Measurements from ENCODE around the gene ST8SIA6. TPM values are rescaled to one million over a fixed set of nuclear protein-coding genes. Genes with fewer than 3 reads are reported as not detected.

The ST8SIA6 gene
- total RNA-seq, 1 experiment from 2014 or later = not detected

GRCh38 chr10:17381502-17382142, 72.8 kb downstream of the ST8SIA6 start:
- Histone ChIP-seq H3K4me1 (ENCODE audit: insufficient read depth, low read length, poor library complexity, severe bottlenecking) (no peaks in the 10 kb centered on the region), H3K27me3 (replicated peaks; ENCODE audit: insufficient read depth, low read depth, low read length, poor library complexity) (no peaks in the 10 kb centered on the region), H3K9me3 (ENCODE audit: low read depth, low read length, poor library complexity, severe bottlenecking) (no peaks in the 10 kb centered on the region), H3K4me3 (ENCODE audit: low read depth, low read length, poor library complexity, severe bottlenecking) (no peak overlapping the region), H3K27ac (ENCODE audit: low read depth, low read length, poor library complexity, severe bottlenecking) (no peak overlapping the region), H3K36me3 (ENCODE audit: insufficient read depth, low read length, poor library complexity, severe bottlenecking) (no peaks in the 10 kb centered on the region)
- DNase-seq (ENCODE audit: low spot score) = no peak
- intact Hi-C loops (cut with micrococcal nuclease; ENCODE audit: unreplicated experiment) = no loop called here
- TF ChIP-seq EZH2 (IDR thresholded peaks at IDR 0.05; ENCODE audit: borderline replicate concordance, low read depth, low read length, poor library complexity, severe bottlenecking) = no peak
- no TSS peak for BruUV-seq (replicated peaks)
- POLR2A ChIA-PET (ENCODE audit: low non-redundant PET) = no interaction called here
- CTCF ChIA-PET = no interaction called here

GRCh38 chr10:17380888-17381287, 73.5 kb downstream of the ST8SIA6 start:
- POLR2A ChIA-PET (ENCODE audit: low non-redundant PET) = no interaction called here
- Histone ChIP-seq H3K4me3 (ENCODE audit: low read depth, low read length, poor library complexity, severe bottlenecking) (no peak overlapping the region), H3K27me3 (replicated peaks; ENCODE audit: insufficient read depth, low read depth, low read length, poor library complexity) (no peaks in the 10 kb centered on the region), H3K9me3 (ENCODE audit: low read depth, low read length, poor library complexity, severe bottlenecking) (no peaks in the 10 kb centered on the region), H3K36me3 (ENCODE audit: insufficient read depth, low read length, poor library complexity, severe bottlenecking) (no peaks in the 10 kb centered on the region), H3K27ac (ENCODE audit: low read depth, low read length, poor library complexity, severe bottlenecking) (no peak overlapping the region), H3K4me1 (ENCODE audit: insufficient read depth, low read length, poor library complexity, severe bottlenecking) (no peaks in the 10 kb centered on the region)
- DNase-seq (ENCODE audit: low spot score) = no peak
- intact Hi-C loops (cut with micrococcal nuclease; ENCODE audit: unreplicated experiment) = no loop called here
- TF ChIP-seq EZH2 (IDR thresholded peaks at IDR 0.05; ENCODE audit: borderline replicate concordance, low read depth, low read length, poor library complexity, severe bottlenecking) = no peak
- CTCF ChIA-PET = no interaction called here
- BruUV-seq (replicated peaks) = no TSS peak

- BruUV-seq (replicated peaks) = no TSS peak
- no peak for DNase-seq (ENCODE audit: low spot score)
- TF ChIP-seq CTCF (conservative IDR thresholded peaks at IDR 0.05; ENCODE audit: low read depth, low read length) (no peak), EZH2 (IDR thresholded peaks at IDR 0.05; ENCODE audit: borderline replicate concordance, low read depth, low read length, poor library complexity, severe bottlenecking) (no peak)
- intact Hi-C loops (cut with micrococcal nuclease; ENCODE audit: unreplicated experiment) = no loop called here
- Histone ChIP-seq H3K36me3 (ENCODE audit: insufficient read depth, low read length, poor library complexity, severe bottlenecking) (no peaks in the 10 kb centered on the region), H3K4me1 (ENCODE audit: insufficient read depth, low read length, poor library complexity, severe bottlenecking) (no peaks in the 10 kb centered on the region), H3K27ac (ENCODE audit: low read depth, low read length, poor library complexity, severe bottlenecking) (no peak overlapping the region), H3K9me3 (ENCODE audit: low read depth, low read length, poor library complexity, severe bottlenecking) (no peaks in the 10 kb centered on the region), H3K27me3 (replicated peaks; ENCODE audit: insufficient read depth, low read depth, low read length, poor library complexity) (no peaks in the 10 kb centered on the region), H3K4me3 (ENCODE audit: low read depth, low read length, poor library complexity, severe bottlenecking) (no peak overlapping the region)
- CTCF ChIA-PET = interaction anchor here (0.5 kb wide), 1 partner anchor 981 kb away, joined by 5 read pairs; no protein-coding TSS in a partner anchor
- POLR2A ChIA-PET (ENCODE audit: low non-redundant PET) = no interaction called here
Measured at GRCh38 chr10:17380016-17380415, 74.4 kb downstream of the ST8SIA6 start.

GRCh38 chr10:17379151-17379690, 75.2 kb downstream of the ST8SIA6 start:
- no TSS peak for BruUV-seq (replicated peaks)
- DNase-seq (ENCODE audit: low spot score) = no peak
- H3K4me3 ChIP-seq (ENCODE audit: low read depth, low read length, poor library complexity, severe bottlenecking) = no peak overlapping the region
- CTCF ChIA-PET = interaction anchor here (0.6 kb wide), 1 partner anchor 59 kb away, joined by 5 read pairs; no protein-coding TSS in a partner anchor
- intact Hi-C loops (cut with micrococcal nuclease; ENCODE audit: unreplicated experiment) = no loop called here
- H3K27me3 ChIP-seq (replicated peaks; ENCODE audit: insufficient read depth, low read depth, low read length, poor library complexity) = no peaks in the 10 kb centered on the region
- no peaks in the 10 kb centered on the region for H3K4me1 ChIP-seq (ENCODE audit: insufficient read depth, low read length, poor library complexity, severe bottlenecking)
- H3K9me3 ChIP-seq (ENCODE audit: low read depth, low read length, poor library complexity, severe bottlenecking) = no peaks in the 10 kb centered on the region
- POLR2A ChIA-PET (ENCODE audit: low non-redundant PET) = no interaction called here
- no peak for TF ChIP-seq EZH2 (IDR thresholded peaks at IDR 0.05; ENCODE audit: borderline replicate concordance, low read depth, low read length, poor library complexity, severe bottlenecking)
- TF ChIP-seq CTCF (conservative IDR thresholded peaks at IDR 0.05; ENCODE audit: low read depth, low read length) = no peak
- no peaks in the 10 kb centered on the region for H3K36me3 ChIP-seq (ENCODE audit: insufficient read depth, low read length, poor library complexity, severe bottlenecking)
- H3K27ac ChIP-seq (ENCODE audit: low read depth, low read length, poor library complexity, severe bottlenecking) = no peak overlapping the region

Data from A673 (cell line).